Measurements from ENCODE around the gene ODAD4.
"Not testable (repeated sequence)": the region's sequence is repeated elsewhere in the genome, so short reads cannot be mapped to it uniquely, and the experiment has no call there.

The ODAD4 gene

GRCh38 chr17:41913798-41914197 is 16.6 kb upstream of the ODAD4 start:
- no peak for DNase-seq

- no peak for DNase-seq
These were observed 16.1 kb upstream of the ODAD4 start for GRCh38 chr17:41914358-41914766.

- DNase-seq = no peak
These were observed 15.4 kb upstream of the ODAD4 start for GRCh38 chr17:41915020-41915419.

GRCh38 chr17:41915566-41915965 is 14.9 kb upstream of the ODAD4 start:
- no peak for DNase-seq

- peak; percentile 12 for DNase-seq
These were observed 13.2 kb upstream of the ODAD4 start for GRCh38 chr17:41917192-41917591.

GRCh38 chr17:41917679-41918313 is 12.6 kb upstream of the ODAD4 start:
- peak; percentile 22 for DNase-seq

GRCh38 chr17:41918314-41919164 is 11.9 kb upstream of the ODAD4 start, which contains the start of gene ACLY:
Gene ACLY, minus strand, starts transcription at chr17:41918951. Its CDS starts 5,078 bp downstream, at chr17:41913873.
- DNase-seq = peak; percentile 98

GRCh38 chr17:41919165-41919817 is 11.1 kb upstream of the ODAD4 start:
- peak; percentile 44 for DNase-seq

GRCh38 chr17:41919840-41920579 is 10.4 kb upstream of the ODAD4 start:
- DNase-seq = no peak

- no peak for DNase-seq
These were observed 9.8 kb upstream of the ODAD4 start for GRCh38 chr17:41920580-41920955.

GRCh38 chr17:41925991-41926590 is 4.3 kb upstream of the ODAD4 start:
- DNase-seq = no peak

GRCh38 chr17:41928693-41929251 is 1.6 kb upstream of the ODAD4 start:
- no peak for DNase-seq

GRCh38 chr17:41930833-41931156 is 378 bp downstream of the ODAD4 start:
- DNase-seq = not testable (repeated sequence)

- not testable (repeated sequence) for DNase-seq
These were observed 1.3 kb downstream of the ODAD4 start for GRCh38 chr17:41931715-41932114.

GRCh38 chr17:41932816-41933389 is 2.5 kb downstream of the ODAD4 start:
- peak; percentile 76 for DNase-seq

- DNase-seq = no peak
These were observed 5.2 kb downstream of the ODAD4 start for GRCh38 chr17:41935641-41936040.

GRCh38 chr17:41937970-41938954 is 7.8 kb downstream of the ODAD4 start:
- no peak for DNase-seq

- DNase-seq = no peak
These were observed 8.8 kb downstream of the ODAD4 start for GRCh38 chr17:41939044-41939692.

- no peak for DNase-seq
These were observed 9.3 kb downstream of the ODAD4 start for GRCh38 chr17:41939693-41940090.

GRCh38 chr17:41941168-41941567 is 10.8 kb downstream of the ODAD4 start:
- no peak for DNase-seq
